ENCODE measurements around the gene CREB3L2.

GRCh38 chr7:137987563-137987962 lies 14.3 kb downstream of the CREB3L2 start:
- TF ChIP-seq CTCF (IDR thresholded peaks at IDR 0.05) (no peak), POLR2A (IDR thresholded peaks at IDR 0.05) (no peak)

Measured in lower leg skin (tissue), 3 donors.